Measurements from ENCODE around the gene KANTR. TPM values are rescaled to one million over a fixed set of nuclear protein-coding genes. Genes with fewer than 3 reads are reported as not detected.

Gene KANTR
- total RNA-seq, 1 experiment from 2014 or later = 7.7 TPM

DNA sequence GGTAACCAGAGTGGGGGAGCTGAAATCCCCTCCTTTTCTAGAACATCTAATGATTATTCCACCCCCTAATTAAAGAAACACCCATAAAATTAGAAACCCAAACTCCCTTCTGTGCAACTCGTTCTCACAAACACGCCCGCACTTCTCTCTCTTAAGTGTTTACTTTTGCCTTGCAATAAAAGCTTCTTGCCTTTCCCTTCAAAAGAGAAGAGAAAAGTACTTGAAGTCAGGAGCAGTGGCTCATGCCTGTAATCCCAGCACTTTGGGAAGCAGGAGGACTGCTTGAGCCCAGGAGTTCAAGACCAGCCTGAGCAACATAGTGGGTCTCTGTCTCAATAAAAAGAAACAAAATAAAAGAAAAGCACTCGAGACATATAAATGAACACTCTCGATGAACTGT lies 48.9 kb upstream of the KANTR start:
- Histone ChIP-seq H3K18ac (ENCODE audit: insufficient read length, low read depth, low read length) (no peak overlapping the region), H2BK12ac (ENCODE audit: insufficient read length, low read depth, low read length) (no peak overlapping the region), H3K27ac (ENCODE audit: insufficient read length, low read depth, low read length) (no peak overlapping the region), H3K23ac (ENCODE audit: insufficient read length, low read depth, low read length) (no peak overlapping the region), H2AFZ (ENCODE audit: low read length) (no peak overlapping the region), H4K8ac (replicated peaks; ENCODE audit: insufficient read length, low read depth, low read length) (no peak overlapping the region), H4K91ac (ENCODE audit: insufficient read length, low read depth, low read length) (no peak overlapping the region), H3K79me2 (ENCODE audit: insufficient read depth, low read length) (no peaks in the 10 kb centered on the region), H4K5ac (ENCODE audit: insufficient read length, low read depth, low read length) (no peak overlapping the region), H2BK120ac (ENCODE audit: low read depth, low read length, poor library complexity, severe bottlenecking) (no peak overlapping the region), H3K23me2 (ENCODE audit: insufficient read length, low read depth, low read length, poor library complexity, severe bottlenecking) (peaks cover 9% of the 10 kb centered on the region), H4K20me1 (ENCODE audit: control insufficient read depth, insufficient read depth, insufficient read length) (no peaks in the 10 kb centered on the region), H2BK5ac (ENCODE audit: insufficient read length, low read length) (no peak overlapping the region), H2AK5ac (ENCODE audit: insufficient read length, low read length) (no peak overlapping the region), H2BK20ac (ENCODE audit: low read depth, low read length, poor library complexity, severe bottlenecking) (no peak overlapping the region), H3K4me1 (ENCODE audit: insufficient read depth, low read length) (no peaks in the 10 kb centered on the region), H3K27me3 (ENCODE audit: insufficient read depth, low read length) (no peaks in the 10 kb centered on the region), H3K9me3 (ENCODE audit: control insufficient read depth, low read depth, low read length) (peaks cover under 1% of the 10 kb centered on the region), H3K14ac (ENCODE audit: insufficient read depth, low read length) (no peak overlapping the region), H2BK15ac (ENCODE audit: low read depth, low read length) (no peak overlapping the region), H3K9ac (ENCODE audit: extremely low read depth, insufficient read length, low read length) (no peak overlapping the region), H3K56ac (ENCODE audit: insufficient read length, low read depth, low read length) (no peak overlapping the region), H3K4me2 (ENCODE audit: insufficient read depth, insufficient read length, low read length) (no peak overlapping the region), H3K4ac (ENCODE audit: low read depth, low read length) (no peak overlapping the region), H3K79me1 (ENCODE audit: insufficient read depth, low read depth, low read length, poor library complexity, severe bottlenecking) (no peaks in the 10 kb centered on the region), H3T11ph (ENCODE audit: low read length) (no peak overlapping the region)
- Mint-ChIP-seq H3K27ac (no peak overlapping the region), H3K27me3 (ENCODE audit: low read depth) (peaks cover 3% of the 10 kb centered on the region), H3K9me3 (peaks cover 54 to 63% of the 10 kb centered on the region in 2 experiments), H3K36me3 (ENCODE audit: insufficient read depth in 1 of 3, low read depth in 3 of 3) (peaks cover 0 to 1% (median 0%) of the 10 kb centered on the region in 3 experiments; a peak in 1 of 7 replicates), H3K4me3 (no peak overlapping the region), H3K4me1 (peaks cover 5 to 15% of the 10 kb centered on the region in 2 experiments)
- no CpG with 5 or more reads among the region's 5 CpGs for whole genome bisulfite sequencing (ENCODE audit: extremely low coverage, insufficient read length, low lambda C conversion rate)
- no peak for DNase-seq
- TF ChIP-seq, protein P1, sequence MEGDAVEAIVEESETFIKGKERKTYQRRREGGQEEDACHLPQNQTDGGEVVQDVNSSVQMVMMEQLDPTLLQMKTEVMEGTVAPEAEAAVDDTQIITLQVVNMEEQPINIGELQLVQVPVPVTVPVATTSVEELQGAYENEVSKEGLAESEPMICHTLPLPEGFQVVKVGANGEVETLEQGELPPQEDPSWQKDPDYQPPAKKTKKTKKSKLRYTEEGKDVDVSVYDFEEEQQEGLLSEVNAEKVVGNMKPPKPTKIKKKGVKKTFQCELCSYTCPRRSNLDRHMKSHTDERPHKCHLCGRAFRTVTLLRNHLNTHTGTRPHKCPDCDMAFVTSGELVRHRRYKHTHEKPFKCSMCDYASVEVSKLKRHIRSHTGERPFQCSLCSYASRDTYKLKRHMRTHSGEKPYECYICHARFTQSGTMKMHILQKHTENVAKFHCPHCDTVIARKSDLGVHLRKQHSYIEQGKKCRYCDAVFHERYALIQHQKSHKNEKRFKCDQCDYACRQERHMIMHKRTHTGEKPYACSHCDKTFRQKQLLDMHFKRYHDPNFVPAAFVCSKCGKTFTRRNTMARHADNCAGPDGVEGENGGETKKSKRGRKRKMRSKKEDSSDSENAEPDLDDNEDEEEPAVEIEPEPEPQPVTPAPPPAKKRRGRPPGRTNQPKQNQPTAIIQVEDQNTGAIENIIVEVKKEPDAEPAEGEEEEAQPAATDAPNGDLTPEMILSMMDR (conservative IDR thresholded peaks at IDR 0.05) = no peak

Measured in H9 (cell line).